Adrenal gland (tissue), 5 donors: ENCODE measurements around the gene HSD17B2.

Source experiments
- POLR2A ChIP-seq, 2 donors: fragments of 450-650 bp; IDR thresholded peaks; one replicate each; pipeline ENCODE4 v1.6.1; 2017; ENCODE audit warnings: antibody characterized with exemption in 2 of 2, mild to moderate bottlenecking in 2 of 2, moderate library complexity in 1 of 2
- TF ChIP-seq, protein P1 (sequence below), 6 experiments: fragments of 450-650 bp in 4 of 6; fragments of 200-600 bp in 2 of 6; sonication (generic) in 1 of 6; IDR thresholded peaks; 1 replicate in 5 of 6; 2 replicates in 1 of 6; pipeline versions ENCODE4 v1.5.1 to v1.8.0; 2016 to 2021; ENCODE audit warnings: antibody characterized with exemption in 6 of 6, mild to moderate bottlenecking in 2 of 6, moderate library complexity in 1 of 6
- donor health status: DM: no; HTN: no; CAD: no.

- TF ChIP-seq, protein P1, sequence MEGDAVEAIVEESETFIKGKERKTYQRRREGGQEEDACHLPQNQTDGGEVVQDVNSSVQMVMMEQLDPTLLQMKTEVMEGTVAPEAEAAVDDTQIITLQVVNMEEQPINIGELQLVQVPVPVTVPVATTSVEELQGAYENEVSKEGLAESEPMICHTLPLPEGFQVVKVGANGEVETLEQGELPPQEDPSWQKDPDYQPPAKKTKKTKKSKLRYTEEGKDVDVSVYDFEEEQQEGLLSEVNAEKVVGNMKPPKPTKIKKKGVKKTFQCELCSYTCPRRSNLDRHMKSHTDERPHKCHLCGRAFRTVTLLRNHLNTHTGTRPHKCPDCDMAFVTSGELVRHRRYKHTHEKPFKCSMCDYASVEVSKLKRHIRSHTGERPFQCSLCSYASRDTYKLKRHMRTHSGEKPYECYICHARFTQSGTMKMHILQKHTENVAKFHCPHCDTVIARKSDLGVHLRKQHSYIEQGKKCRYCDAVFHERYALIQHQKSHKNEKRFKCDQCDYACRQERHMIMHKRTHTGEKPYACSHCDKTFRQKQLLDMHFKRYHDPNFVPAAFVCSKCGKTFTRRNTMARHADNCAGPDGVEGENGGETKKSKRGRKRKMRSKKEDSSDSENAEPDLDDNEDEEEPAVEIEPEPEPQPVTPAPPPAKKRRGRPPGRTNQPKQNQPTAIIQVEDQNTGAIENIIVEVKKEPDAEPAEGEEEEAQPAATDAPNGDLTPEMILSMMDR (IDR thresholded peaks at IDR 0.05) = no peak
- TF ChIP-seq POLR2A (IDR thresholded peaks at IDR 0.05) = no peak
Observed at GRCh38 chr16:82070656-82071369, 35.8 kb downstream of the HSD17B2 start.
